Activated T-cell treated with anti-CD3 and anti-CD28 coated beads for 48 hours (primary cell): ENCODE results near the gene EXOC5.

Source experiments
- DNase-seq: peaks from one replicate; pipeline ENCODE4 v3.0.0-alpha.2; 2020; ENCODE audit warnings: low read depth

Gene EXOC5

DNA sequence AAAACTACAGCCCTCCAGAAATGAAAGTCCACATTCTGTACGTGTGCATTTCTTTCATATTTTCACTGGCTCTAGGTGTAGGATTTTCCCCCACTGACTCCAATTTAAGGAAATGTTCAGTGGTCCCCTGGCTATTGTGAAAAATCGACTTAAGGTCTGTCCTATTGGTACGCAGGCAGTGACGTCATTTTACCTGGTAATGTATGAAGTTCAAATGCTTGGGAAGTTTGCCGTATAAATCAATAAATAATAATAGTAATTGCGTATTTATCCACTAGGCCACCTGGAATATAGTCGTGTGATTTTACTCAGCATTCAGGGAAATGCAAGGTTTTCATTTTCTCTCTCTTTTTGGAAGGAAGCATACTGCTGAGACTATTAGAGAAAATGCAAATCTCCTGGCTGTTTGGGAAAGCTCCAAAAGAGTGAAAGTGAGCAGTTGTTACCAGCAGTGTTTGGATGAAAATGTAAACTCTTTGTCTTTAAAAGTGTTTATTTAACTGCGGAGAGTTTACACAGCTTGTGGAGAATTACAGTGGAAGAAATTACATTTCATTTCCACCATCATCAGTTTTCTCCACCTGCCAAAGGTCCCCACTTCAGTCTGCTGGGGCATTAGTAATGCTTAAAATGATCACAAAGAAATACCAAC, 107.0 kb downstream of the EXOC5 start:
- no peak for DNase-seq

DNA sequence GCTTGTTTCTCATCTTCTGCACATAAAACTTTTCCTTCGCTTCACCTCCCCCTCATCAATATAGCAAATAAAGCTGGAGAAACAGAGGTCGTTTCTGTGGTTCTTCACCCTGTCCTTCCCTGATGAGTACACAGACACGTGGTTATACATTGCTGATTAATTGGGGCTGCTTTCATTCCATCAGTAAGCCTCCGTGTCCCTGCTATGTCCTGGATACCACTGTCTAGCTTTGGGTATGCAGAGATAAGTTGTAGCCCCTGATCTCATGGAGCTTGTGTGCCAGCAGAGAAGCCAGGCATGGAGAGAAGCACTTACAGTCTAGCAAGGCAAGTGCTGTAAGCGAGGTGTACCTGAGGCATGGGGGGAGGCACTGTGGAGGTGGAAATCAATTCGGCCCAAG, 108.4 kb downstream of the EXOC5 start:
- no peak for DNase-seq

DNA sequence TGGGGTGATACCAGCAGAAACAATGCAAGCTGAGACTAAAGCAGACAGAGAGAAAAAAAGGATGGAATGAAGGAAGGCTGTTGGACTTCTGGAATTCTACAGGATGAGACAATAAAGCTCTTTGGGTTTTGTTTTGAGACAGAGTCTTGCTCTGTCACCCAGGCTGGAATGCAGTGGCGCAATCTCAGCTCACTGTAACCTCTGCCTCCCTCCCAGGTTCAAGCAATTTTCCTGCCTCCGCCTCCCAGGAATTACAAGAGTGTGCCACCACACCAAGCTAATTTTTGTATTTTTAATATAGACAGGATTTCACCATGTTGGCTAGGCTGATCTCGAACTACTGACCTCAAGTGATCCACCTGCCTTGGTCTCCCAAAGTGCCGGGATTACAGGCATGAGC, 115.4 kb downstream of the EXOC5 start:
- no peak for DNase-seq
